Measurements from ENCODE around the gene WDR88.
A peak's percentile ranks its signal among the peaks of the same experiment; 100 is the strongest.
"Not testable (repeated sequence)": the region's sequence is repeated elsewhere in the genome, so short reads cannot be mapped to it uniquely, and the experiment has no call there.

WDR88 gene

GRCh38 chr19:33130433-33130832 lies 1.5 kb upstream of the WDR88 start:
- DNase-seq, result no peak

- DNase-seq, result no peak
Measured at GRCh38 chr19:33132425-33132824, 511 bp downstream of the WDR88 start.

- DNase-seq, result no peak
Measured at GRCh38 chr19:33133438-33134031, 1.6 kb downstream of the WDR88 start.

- no peak for DNase-seq
Measured at GRCh38 chr19:33134571-33135041, 2.7 kb downstream of the WDR88 start.

GRCh38 chr19:33139165-33139564 lies 7.3 kb downstream of the WDR88 start:
- DNase-seq, result no peak

GRCh38 chr19:33143897-33144405 lies 12.0 kb downstream of the WDR88 start:
- peak; percentile 72 for DNase-seq

GRCh38 chr19:33146209-33146608 lies 14.3 kb downstream of the WDR88 start:
- no peak for DNase-seq

GRCh38 chr19:33147538-33147937 lies 15.6 kb downstream of the WDR88 start:
- no peak for DNase-seq

- DNase-seq, result no peak
Measured at GRCh38 chr19:33150852-33151518, 19.1 kb downstream of the WDR88 start.

GRCh38 chr19:33152176-33152575 lies 20.3 kb downstream of the WDR88 start:
- DNase-seq, result no peak

- DNase-seq, result not testable (repeated sequence)
Measured at GRCh38 chr19:33152625-33153024, 20.7 kb downstream of the WDR88 start.

GRCh38 chr19:33154313-33154712 lies 22.4 kb downstream of the WDR88 start:
- DNase-seq, result not testable (repeated sequence)

GRCh38 chr19:33156334-33156733 lies 24.4 kb downstream of the WDR88 start:
- no peak for DNase-seq

- DNase-seq, result no peak
Measured at GRCh38 chr19:33157906-33158305, 26.0 kb downstream of the WDR88 start.

- DNase-seq, result no peak
Measured at GRCh38 chr19:33158365-33158764, 26.5 kb downstream of the WDR88 start.

GRCh38 chr19:33159149-33159548 lies 27.2 kb downstream of the WDR88 start:
- DNase-seq, result no peak

GRCh38 chr19:33159893-33160292 lies 28.0 kb downstream of the WDR88 start:
- DNase-seq, result no peak

- no peak for DNase-seq
Measured at GRCh38 chr19:33161201-33161600, 29.3 kb downstream of the WDR88 start.

- DNase-seq, result no peak
Measured at GRCh38 chr19:33163481-33163880, 31.6 kb downstream of the WDR88 start.

- not testable (repeated sequence) for DNase-seq
Measured at GRCh38 chr19:33166037-33166436, 34.1 kb downstream of the WDR88 start.

- DNase-seq, result no peak
Measured at GRCh38 chr19:33167438-33167837, 35.5 kb downstream of the WDR88 start.

GRCh38 chr19:33168528-33168927 lies 36.6 kb downstream of the WDR88 start:
- no peak for DNase-seq

- DNase-seq, result no peak
Measured at GRCh38 chr19:33171222-33171795, 39.4 kb downstream of the WDR88 start.

GRCh38 chr19:33171916-33172359 lies 40.0 kb downstream of the WDR88 start:
- no peak for DNase-seq
